ENCODE results near the gene SCIN.

The SCIN gene

DNA sequence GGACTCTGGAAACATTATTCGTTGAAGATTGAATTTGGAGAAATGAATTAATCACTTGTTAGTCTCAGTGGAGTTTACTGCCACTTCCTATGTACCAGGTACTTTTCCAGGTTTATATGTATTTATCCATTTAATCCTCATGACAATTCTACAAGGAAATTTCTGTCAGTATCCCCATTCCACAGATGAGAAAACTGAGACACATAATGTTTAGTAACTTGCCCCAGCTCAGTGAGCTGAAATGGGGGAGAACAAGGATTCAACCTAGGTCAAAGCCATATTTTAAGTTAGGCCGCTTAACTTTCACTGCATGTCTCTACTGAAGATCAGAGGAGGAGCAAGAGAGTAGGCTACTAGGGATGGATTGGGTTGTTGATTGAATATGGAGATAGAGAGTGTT lies 4.6 kb upstream of the SCIN start:
- no peak overlapping the region for H3K9ac ChIP-seq
- no peak overlapping the region for H3K27ac ChIP-seq

DNA sequence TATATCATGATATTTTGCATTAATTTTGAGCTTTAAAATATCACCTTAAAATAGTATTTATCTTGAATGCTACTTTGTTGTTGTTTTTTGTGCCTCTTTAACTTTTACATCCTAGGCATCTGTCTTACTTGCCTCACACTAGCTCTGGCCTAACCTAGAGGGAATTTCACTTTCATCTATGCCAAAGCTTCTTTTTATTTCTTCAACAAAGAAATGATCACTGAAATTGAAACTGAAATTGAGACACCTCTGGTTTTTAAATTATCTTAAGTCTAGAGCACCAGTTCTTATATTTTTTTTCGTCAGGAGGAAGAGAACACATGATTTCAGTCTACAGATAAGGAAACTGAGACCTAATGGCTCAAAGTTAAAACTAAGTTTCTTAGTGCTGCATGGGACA lies 3.5 kb upstream of the SCIN start:
- H3K27me3 ChIP-seq, result no peaks in the 10 kb centered on the region
- H3K36me3 ChIP-seq, result no peaks in the 10 kb centered on the region
- no peak for TF ChIP-seq Cebpa-rat (IDR thresholded peaks at IDR 0.05)
- no peak overlapping the region for H3K27ac ChIP-seq
- no peak overlapping the region for H3K4me3 ChIP-seq
- H3K4me1 ChIP-seq, result no peaks in the 10 kb centered on the region
- no peaks in the 10 kb centered on the region for H4K20me1 ChIP-seq
- H3K9me3 ChIP-seq, result peaks cover 11% of the 10 kb centered on the region
- H3K9ac ChIP-seq, result no peak overlapping the region
- no peak overlapping the region for H3K4me2 ChIP-seq

More for the DNA sequence above, 4.6 kb upstream of the SCIN start:
- no peaks in the 10 kb centered on the region for H3K4me1 ChIP-seq
- no peaks in the 10 kb centered on the region for H3K36me3 ChIP-seq
- TF ChIP-seq Cebpa-rat (IDR thresholded peaks at IDR 0.05), result no peak
- no peak overlapping the region for H3K4me3 ChIP-seq
- H3K27me3 ChIP-seq, result no peaks in the 10 kb centered on the region
- H3K9me3 ChIP-seq, result peaks cover 7% of the 10 kb centered on the region
- no peak overlapping the region for H3K4me2 ChIP-seq
- no peaks in the 10 kb centered on the region for H4K20me1 ChIP-seq

DNA sequence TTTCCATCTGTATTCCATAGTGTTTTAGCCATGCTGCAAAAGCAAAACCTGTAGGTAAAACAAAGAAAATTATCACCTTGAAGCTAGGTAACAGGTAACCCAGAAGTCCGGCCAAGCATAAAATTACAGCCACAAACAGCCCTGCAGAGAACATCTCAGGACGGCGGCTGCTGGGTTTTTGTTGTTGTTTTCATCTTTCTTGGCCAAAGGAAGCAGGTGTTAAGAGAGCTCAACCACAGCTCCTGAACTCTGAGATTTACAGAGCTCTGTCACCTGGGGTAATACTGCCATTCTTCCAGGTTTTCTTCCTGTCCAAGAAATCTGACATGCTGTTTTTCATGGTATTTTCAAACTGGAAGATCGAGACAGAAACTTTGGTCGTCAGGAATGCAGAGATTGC lies 847 bp upstream of the SCIN start:
- TF ChIP-seq Cebpa-rat (IDR thresholded peaks at IDR 0.05), result no peak

DNA sequence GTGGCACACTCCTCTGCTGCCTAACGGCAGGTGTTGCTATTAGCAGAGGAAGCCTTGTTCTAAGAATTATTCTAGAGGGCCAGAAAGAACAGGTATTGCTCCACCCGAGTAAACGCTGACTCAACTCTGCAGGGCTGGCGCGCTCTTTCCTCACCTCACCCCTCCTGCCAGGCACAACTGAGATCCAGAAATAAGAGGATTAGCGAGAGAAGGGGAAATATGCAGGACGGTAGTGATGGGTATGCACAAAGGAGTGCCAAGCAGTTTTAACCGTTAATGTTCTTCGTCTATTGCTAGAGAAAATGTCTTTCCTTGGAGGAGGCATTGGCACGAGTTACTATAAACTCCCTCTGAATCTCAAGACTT lies 369 bp upstream of the SCIN start:
- H3K9ac ChIP-seq, result no peak overlapping the region

More for the DNA sequence above, 847 bp upstream of the SCIN start:
- Histone ChIP-seq H3K4me2 (no peak overlapping the region), H3K9me3 (peaks cover 11% of the 10 kb centered on the region), H3K36me3 (no peaks in the 10 kb centered on the region), H3K9ac (no peak overlapping the region), H3K4me1 (no peaks in the 10 kb centered on the region), H3K27me3 (no peaks in the 10 kb centered on the region), H3K27ac (no peak overlapping the region), H4K20me1 (no peaks in the 10 kb centered on the region), H3K4me3 (no peak overlapping the region)

DNA sequence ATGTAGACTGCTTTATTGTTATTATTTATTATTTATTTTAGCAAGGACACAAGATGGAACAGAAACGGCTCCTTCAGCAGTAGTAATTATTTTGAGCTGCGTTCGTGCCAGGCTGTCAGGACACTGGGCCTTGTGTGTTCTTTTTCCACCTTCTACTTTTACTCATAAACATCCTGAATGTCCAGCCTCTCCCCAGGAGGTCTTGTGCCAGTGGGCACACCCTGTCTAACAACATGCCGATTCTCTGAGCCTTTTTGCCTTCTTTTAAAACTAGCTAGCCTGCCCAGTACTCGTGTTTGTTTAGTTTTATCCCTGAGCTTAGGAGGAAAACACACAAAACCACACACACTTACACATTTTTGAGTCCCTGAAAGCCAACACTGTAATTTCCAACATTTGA lies 1.2 kb downstream of the SCIN start:
- Histone ChIP-seq H3K9ac (no peak overlapping the region), H3K4me2 (no peak overlapping the region), H4K20me1 (no peaks in the 10 kb centered on the region), H3K4me1 (no peaks in the 10 kb centered on the region), H3K4me3 (no peak overlapping the region), H3K9me3 (peaks cover 11% of the 10 kb centered on the region), H3K36me3 (no peaks in the 10 kb centered on the region), H3K27me3 (no peaks in the 10 kb centered on the region), H3K27ac (no peak overlapping the region)
- TF ChIP-seq Cebpa-rat (IDR thresholded peaks at IDR 0.05), result no peak

More for the DNA sequence above, 369 bp upstream of the SCIN start:
- Histone ChIP-seq H3K27ac (no peak overlapping the region), H3K9me3 (peaks cover 11% of the 10 kb centered on the region), H4K20me1 (no peaks in the 10 kb centered on the region), H3K36me3 (no peaks in the 10 kb centered on the region), H3K4me1 (no peaks in the 10 kb centered on the region), H3K27me3 (no peaks in the 10 kb centered on the region), H3K4me2 (no peak overlapping the region), H3K4me3 (no peak overlapping the region)
- no peak for TF ChIP-seq Cebpa-rat (IDR thresholded peaks at IDR 0.05)

DNA sequence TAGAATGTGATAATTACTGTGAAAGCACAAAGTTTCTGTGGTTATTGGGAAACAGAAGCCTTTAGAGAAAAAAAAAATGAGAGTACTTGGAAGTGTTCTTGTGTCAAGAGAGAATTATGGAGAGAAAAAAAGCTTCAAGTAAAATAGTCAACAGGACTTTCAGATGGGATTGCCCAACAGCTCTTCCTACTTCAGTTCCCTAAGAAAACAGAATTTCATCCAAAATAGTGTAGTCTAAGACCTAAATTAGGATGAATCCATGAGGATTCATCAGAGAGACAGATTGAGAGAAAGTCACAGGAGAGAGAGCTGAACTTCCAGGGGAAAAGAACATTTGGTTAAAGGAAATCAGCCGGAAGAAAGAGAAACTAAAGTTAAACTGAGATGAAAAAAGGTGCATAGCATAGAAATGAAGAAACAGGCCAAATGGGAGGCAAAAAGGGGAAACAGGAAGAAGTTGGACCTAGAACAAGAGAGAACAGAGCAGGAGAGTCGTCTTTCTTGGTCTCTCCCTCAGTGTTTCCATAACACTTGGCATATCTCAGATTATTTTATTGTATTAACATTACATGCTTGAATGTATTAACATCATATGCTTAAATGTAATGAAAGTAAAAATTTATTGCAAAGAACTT lies 2.5 kb downstream of the SCIN start:
- Histone ChIP-seq H3K36me3 (no peaks in the 10 kb centered on the region), H4K20me1 (no peaks in the 10 kb centered on the region), H3K9ac (no peak overlapping the region), H3K4me3 (no peak overlapping the region), H3K9me3 (peaks cover 11% of the 10 kb centered on the region), H3K4me1 (no peaks in the 10 kb centered on the region), H3K27me3 (no peaks in the 10 kb centered on the region), H3K27ac (no peak overlapping the region), H3K4me2 (no peak overlapping the region)
- TF ChIP-seq Cebpa-rat (IDR thresholded peaks at IDR 0.05), result no peak

DNA sequence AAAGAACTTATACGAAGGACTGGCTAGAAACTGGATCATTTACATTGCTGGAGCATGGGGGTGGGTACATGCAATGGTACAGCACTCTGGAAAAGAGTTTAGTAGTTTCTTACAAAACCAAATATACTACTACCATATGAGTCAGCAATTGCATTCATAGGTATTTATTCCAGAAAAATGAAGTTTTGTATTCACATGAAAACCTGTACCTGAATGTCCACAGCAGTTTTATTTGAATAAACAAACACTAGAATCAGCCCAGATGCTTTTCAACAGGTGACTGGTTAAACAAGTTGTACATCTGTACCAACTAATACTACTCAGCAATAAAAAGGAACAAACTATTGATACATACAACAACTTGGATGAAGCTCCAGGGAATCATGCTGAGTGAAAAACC lies 3.4 kb downstream of the SCIN start:
- Histone ChIP-seq H3K27ac (no peak overlapping the region), H4K20me1 (no peaks in the 10 kb centered on the region), H3K4me1 (no peaks in the 10 kb centered on the region), H3K4me2 (no peak overlapping the region), H3K4me3 (no peak overlapping the region), H3K9me3 (peaks cover 11% of the 10 kb centered on the region), H3K27me3 (no peaks in the 10 kb centered on the region), H3K36me3 (no peaks in the 10 kb centered on the region), H3K9ac (no peak overlapping the region)
- TF ChIP-seq Cebpa-rat (IDR thresholded peaks at IDR 0.05), result no peak

DNA sequence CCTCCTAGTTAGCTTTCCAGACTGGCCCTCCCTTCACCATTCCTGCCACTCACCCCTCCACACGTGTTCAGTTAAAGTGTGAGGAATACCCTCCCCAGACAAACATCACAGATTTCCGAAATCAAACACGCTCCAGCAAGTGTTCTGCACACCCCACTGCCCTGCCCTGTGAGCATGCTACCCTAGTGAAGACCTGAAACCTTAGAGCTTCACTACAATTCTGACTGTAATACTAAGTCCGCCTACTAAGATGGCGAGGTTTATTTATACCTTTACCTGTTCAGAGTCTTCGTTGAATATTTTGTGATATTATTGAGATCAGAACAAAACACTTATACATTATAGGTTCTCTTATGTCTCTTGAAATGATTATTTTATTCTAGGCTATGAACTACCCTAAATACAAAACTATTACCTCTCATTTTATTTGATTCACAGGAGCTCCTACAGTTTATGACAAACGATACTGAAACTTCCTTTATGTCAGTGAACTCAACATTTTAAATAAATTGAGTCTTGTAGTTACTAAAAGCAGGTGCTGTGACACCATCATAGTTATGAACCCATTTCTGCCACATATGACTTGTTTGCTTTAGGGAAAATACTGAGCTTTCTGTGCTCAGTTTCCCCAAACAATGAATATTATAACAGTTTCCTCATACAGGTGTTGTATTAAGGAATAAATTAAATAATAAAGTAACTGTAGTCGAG lies 8.6 kb downstream of the SCIN start:
- TF ChIP-seq Cebpa-rat (IDR thresholded peaks at IDR 0.05), result no peak
- no peaks in the 10 kb centered on the region for H4K20me1 ChIP-seq

DNA sequence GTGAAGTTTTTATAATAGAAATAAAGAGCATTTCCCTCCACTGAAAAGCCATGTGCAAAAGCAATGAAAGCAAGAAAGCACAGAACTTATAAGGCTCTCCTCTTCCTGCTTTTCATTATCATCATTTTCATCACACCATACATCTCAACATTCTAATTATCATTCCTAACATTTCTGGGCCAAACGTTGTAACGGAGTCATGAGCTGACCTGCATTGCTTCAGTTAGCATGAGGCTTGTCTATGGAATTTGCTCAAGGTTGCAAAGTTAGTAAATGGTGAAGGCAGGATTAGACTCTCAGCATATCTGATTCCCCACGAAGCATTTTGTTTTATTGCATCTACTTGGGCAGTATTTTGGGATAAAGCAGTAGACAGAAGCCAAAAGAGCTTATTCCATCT lies 11.4 kb downstream of the SCIN start:
- H4K20me1 ChIP-seq, result no peaks in the 10 kb centered on the region
- no peak overlapping the region for H3K4me3 ChIP-seq
- no peaks in the 10 kb centered on the region for H3K9me3 ChIP-seq
- H3K9ac ChIP-seq, result no peak overlapping the region
- H3K27ac ChIP-seq, result no peak overlapping the region
- H3K4me1 ChIP-seq, result no peaks in the 10 kb centered on the region
- H3K36me3 ChIP-seq, result no peaks in the 10 kb centered on the region
- TF ChIP-seq Cebpa-rat (IDR thresholded peaks at IDR 0.05), result no peak
- H3K27me3 ChIP-seq, result no peaks in the 10 kb centered on the region
- H3K4me2 ChIP-seq, result no peak overlapping the region

More for the DNA sequence above, 8.6 kb downstream of the SCIN start:
- Histone ChIP-seq H3K4me2 (no peak overlapping the region), H3K9ac (no peak overlapping the region), H3K4me1 (no peaks in the 10 kb centered on the region), H3K27me3 (no peaks in the 10 kb centered on the region), H3K4me3 (no peak overlapping the region), H3K9me3 (no peaks in the 10 kb centered on the region), H3K27ac (no peak overlapping the region), H3K36me3 (no peaks in the 10 kb centered on the region)

DNA sequence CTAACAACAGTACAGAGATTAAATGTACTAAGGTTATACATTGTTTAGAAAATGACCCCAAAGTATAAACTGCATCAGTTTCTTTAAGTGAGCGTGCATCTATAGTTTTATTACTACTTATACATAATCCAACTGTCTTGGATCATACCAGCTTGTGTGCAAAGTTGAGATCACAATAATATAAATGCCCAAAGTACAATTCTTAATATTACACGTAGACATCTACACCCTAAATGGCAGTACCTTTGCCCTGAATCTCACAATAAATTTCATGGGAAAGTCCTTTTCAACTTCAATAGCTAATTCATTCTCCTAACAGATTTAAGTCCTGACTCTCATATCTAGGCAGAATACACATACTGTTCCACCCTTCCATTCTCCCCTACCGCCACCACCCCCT lies 11.8 kb downstream of the SCIN start:
- Histone ChIP-seq H3K9me3 (no peaks in the 10 kb centered on the region), H3K27ac (no peak overlapping the region), H3K9ac (no peak overlapping the region), H3K36me3 (no peaks in the 10 kb centered on the region), H4K20me1 (no peaks in the 10 kb centered on the region), H3K4me2 (no peak overlapping the region), H3K4me1 (no peaks in the 10 kb centered on the region), H3K27me3 (no peaks in the 10 kb centered on the region), H3K4me3 (no peak overlapping the region)
- TF ChIP-seq Cebpa-rat (IDR thresholded peaks at IDR 0.05), result no peak

Data from BLaER1 (cell line).